ENCODE data around the gene CALHM6.

CALHM6 gene

DNA sequence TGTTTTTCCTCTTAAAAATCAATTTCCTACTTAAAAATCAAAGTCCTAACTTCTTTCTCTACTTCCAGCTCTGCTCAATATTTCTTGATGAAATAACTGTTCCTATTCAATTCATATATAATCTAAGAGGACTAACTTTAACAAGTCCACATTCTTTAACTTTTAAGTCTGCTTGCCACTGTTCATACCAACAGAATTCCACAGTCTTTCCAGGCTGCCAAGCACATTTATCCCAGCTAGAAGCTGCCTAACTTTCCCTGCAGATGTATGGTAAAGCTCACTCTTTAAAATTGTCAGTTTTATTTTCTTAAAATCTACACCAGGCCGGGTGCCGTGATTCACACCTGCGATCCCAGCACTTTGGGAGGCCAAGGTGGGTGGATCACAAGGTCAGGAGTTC is 11.5 kb downstream of the CALHM6 start:
- DNase-seq (ENCODE audit: low read depth) = no peak
- TF ChIP-seq, protein P1, sequence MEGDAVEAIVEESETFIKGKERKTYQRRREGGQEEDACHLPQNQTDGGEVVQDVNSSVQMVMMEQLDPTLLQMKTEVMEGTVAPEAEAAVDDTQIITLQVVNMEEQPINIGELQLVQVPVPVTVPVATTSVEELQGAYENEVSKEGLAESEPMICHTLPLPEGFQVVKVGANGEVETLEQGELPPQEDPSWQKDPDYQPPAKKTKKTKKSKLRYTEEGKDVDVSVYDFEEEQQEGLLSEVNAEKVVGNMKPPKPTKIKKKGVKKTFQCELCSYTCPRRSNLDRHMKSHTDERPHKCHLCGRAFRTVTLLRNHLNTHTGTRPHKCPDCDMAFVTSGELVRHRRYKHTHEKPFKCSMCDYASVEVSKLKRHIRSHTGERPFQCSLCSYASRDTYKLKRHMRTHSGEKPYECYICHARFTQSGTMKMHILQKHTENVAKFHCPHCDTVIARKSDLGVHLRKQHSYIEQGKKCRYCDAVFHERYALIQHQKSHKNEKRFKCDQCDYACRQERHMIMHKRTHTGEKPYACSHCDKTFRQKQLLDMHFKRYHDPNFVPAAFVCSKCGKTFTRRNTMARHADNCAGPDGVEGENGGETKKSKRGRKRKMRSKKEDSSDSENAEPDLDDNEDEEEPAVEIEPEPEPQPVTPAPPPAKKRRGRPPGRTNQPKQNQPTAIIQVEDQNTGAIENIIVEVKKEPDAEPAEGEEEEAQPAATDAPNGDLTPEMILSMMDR (conservative IDR thresholded peaks at IDR 0.05; ENCODE audit: low read depth, low read length) = no peak

DNA sequence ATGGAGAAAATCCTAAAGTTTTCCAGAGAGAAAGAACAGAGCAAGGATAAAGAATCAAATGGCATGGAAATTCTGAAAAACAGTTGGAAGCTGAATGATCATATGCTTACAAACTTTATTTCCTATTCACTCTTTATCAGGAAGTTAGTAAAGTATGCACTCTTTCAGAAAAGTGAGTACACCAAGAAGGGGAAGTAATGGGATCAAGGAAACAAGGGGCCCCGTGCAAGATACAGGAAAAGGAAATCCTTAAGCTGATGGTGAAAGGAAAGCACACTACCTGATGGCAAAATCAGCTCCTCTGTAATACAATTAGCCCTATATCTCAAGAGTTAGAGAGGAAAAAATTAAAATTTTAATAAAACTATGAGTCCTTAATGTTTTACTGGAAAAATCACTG is 14.0 kb downstream of the CALHM6 start:
- no peak overlapping the region for H3K4me3 ChIP-seq (ENCODE audit: low read depth, low read length)
- DNase-seq (ENCODE audit: low read depth) = no peak
- TF ChIP-seq, protein P1 (conservative IDR thresholded peaks at IDR 0.05; ENCODE audit: low read depth, low read length) = no peak

More for the DNA sequence above, 11.5 kb downstream of the CALHM6 start:
- no peak overlapping the region for H3K4me3 ChIP-seq (ENCODE audit: low read depth, low read length)

DNA sequence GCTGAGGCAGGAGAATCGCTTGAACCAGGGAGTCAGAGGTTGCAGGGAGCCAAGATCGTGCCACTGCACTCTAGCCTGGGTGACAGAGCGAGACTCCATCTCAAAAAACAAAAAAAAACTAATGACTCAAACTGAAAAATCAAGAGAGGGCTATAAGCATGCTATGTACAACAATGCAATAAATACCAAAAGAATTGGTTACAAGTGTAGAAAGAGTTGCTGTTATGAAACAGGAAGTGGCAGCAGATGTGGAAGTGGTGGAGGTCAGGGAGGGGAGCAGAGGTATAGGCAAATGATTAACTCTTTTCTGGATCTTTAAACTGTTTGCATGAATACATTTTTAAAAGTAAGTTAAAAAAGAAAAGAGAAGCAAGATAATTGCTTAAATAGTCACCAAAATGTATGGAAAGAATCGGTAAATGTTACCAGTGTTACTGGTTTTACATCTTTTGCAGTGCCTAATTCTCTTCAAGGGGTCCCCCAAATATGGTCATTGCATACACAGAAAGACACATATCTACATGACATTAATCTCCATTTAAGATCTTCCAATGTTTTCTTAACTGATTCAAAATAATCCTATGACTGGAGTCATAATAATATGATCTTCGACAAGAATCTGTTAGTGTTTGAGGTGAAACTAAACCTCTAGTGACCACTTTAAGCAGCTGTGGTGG is 15.0 kb downstream of the CALHM6 start:
- H3K4me3 ChIP-seq (ENCODE audit: low read depth, low read length) = no peak overlapping the region
- peak; percentile 31 for DNase-seq (ENCODE audit: low read depth)
- TF ChIP-seq, protein P1 (conservative IDR thresholded peaks at IDR 0.05; ENCODE audit: low read depth, low read length) = no peak

DNA sequence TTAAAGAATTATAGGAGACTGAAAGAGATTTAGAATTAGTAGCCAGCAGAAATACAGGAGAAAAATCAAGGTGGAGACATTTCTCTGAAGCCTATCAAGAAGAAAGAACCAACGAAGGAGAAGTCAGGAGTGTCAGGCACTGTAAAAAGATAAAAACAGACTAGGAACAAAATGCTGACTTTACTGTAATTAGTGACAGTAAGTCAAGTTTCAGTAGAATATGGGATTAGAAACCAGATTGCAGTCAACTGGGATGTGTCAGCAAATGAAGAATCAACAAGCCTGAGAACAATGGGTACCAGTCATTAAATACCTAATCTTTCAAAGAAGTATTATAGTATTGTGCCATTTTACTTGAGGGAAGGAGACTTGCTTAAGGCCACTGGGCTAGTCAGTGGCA is 21.6 kb downstream of the CALHM6 start:
- no peak for DNase-seq (ENCODE audit: low read depth)
- TF ChIP-seq, protein P1 (conservative IDR thresholded peaks at IDR 0.05; ENCODE audit: low read depth, low read length) = no peak
- no peak overlapping the region for H3K4me3 ChIP-seq (ENCODE audit: low read depth, low read length)

DNA sequence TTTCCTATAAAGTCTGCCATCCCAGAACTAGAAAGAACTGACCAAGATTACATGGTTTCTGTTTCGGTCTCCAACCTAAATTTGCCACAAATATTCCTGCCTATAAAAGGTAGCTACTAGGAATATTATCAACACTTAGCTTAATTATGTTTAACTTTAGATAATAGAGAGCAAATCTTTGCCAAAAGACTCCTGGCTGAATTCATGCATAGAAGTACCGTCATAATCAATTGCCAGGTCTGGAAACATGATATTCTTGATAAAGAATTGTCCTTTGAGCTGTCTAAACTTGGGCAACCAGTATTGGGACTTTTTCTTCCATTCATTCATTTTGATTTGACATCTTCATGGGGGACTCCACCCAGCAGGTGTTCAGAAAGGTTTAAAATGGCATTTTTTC is 22.4 kb downstream of the CALHM6 start:
- DNase-seq (ENCODE audit: low read depth) = no peak
- H3K4me3 ChIP-seq (ENCODE audit: low read depth, low read length) = no peak overlapping the region
- TF ChIP-seq, protein P1 (conservative IDR thresholded peaks at IDR 0.05; ENCODE audit: low read depth, low read length) = no peak

DNA sequence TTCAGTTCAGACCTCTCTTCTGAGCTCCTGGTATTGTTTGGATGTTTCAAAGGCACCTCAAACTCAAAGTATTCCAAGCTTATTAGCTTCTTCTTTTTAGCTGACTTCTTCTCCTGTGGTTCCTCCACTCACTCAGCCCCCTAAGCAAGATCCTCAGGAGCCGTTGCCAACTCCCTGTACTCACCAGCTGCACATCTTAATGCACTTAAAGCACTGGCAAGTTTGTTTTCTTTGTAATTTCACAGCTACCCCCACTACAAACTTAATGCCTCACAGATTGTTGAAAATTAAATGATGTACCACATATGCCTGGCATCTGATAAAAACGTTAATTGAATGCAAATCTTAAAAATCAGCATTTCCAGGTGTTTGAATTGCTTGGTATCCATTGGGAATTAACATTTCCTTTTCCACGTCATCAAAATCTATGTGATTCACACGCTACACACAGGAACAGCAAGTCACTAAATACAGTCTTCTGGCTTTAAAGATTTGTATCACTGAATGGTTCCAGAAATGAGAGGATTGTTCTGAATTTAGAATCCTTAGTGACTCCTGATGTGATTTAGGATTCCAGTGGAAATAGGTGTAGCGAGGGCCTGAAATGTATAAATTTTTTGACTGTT is 24.5 kb downstream of the CALHM6 start:
- H3K4me3 ChIP-seq (ENCODE audit: low read depth, low read length) = no peak overlapping the region
- DNase-seq (ENCODE audit: low read depth) = no peak
- TF ChIP-seq, protein P1 (conservative IDR thresholded peaks at IDR 0.05; ENCODE audit: low read depth, low read length) = no peak

Measured in choroid plexus epithelial cell (primary cell).